Hepatocyte (in vitro differentiated cells): ENCODE results near the gene TRRAP.

Experiments
- CTCF ChIP-seq: fragments of 200-600 bp; sonication (generic); IDR thresholded peaks from 2 replicates; pipeline ENCODE4 v1.5.1; 2016; ENCODE audit warnings: antibody characterized with exemption, mild to moderate bottlenecking; ENCODE audit not compliant: poor library complexity
- EZH2 ChIP-seq: fragments of 200-600 bp; sonication (generic); IDR thresholded peaks from 2 replicates; pipeline ENCODE4 v1.6.1; 2016; ENCODE audit warnings: antibody characterized with exemption, mild to moderate bottlenecking, borderline replicate concordance
- EZH2phosphoT487 ChIP-seq: fragments of 200-600 bp; sonication (generic); IDR thresholded peaks from one replicate; pipeline ENCODE4 v1.6.1; 2018; ENCODE audit warnings: antibody characterized with exemption, mild to moderate bottlenecking, low read depth, moderate library complexity; ENCODE audit not compliant: unreplicated experiment, severe bottlenecking

GRCh38 chr7:99029466-99030435 lies 151.4 kb downstream of the TRRAP start:
- no peak for TF ChIP-seq CTCF
- no peak for TF ChIP-seq EZH2phosphoT487
- TF ChIP-seq EZH2 = no peak
